Activated CD8-positive, alpha-beta memory T cell treated with anti-CD3 and anti-CD28 coated beads, Interleukin-2, amount 10 ng/mL, durations not matched to agents 7 days and 5 days (primary cell): Measurements from ENCODE around the gene PLPP4. TPM values are rescaled to one million over a fixed set of nuclear protein-coding genes. Genes with fewer than 3 reads are reported as not detected.

Source experiments
- ATAC-seq: fragments of 150-1000 bp; cut with Tn5 transposase; one replicate; pipeline ENCODE4 v1.10.0; 2021; ENCODE audit warnings: moderate library complexity
- CTCF ChIA-PET: fragments of 350-600 bp; sonication (Branson Sonifier 250); formaldehyde crosslinking; loops from one replicate; lab custom pipeline; 2021; ENCODE audit warnings: antibody characterized with exemption; lab: Charles Lee
- DNase-seq: peaks from one replicate; pipeline ENCODE4 v3.0.0-alpha.2; 2020
- H3K27ac Mint-ChIP-seq: one replicate; pipeline ENCODE4 v1.8.0; 2021; ENCODE audit warnings: mild to moderate bottlenecking, mixed read lengths
- H3K27me3 Mint-ChIP-seq: one replicate; pipeline ENCODE4 v1.8.0; 2021; ENCODE audit warnings: mixed read lengths
- H3K36me3 Mint-ChIP-seq: one replicate; pipeline ENCODE4 v1.8.0; 2021; ENCODE audit warnings: mild to moderate bottlenecking, mixed read lengths
- H3K4me1 Mint-ChIP-seq: one replicate; pipeline ENCODE4 v1.8.0; 2021; ENCODE audit warnings: mixed read lengths
- H3K4me3 Mint-ChIP-seq: one replicate; pipeline ENCODE4 v1.8.0; 2021; ENCODE audit warnings: mild to moderate bottlenecking, moderate library complexity, mixed read lengths
- H3K9me3 Mint-ChIP-seq: one replicate; pipeline ENCODE4 v1.8.0; 2022; ENCODE audit warnings: low read depth, mixed read lengths
- total RNA-seq, 2 experiments: library from RNA; stranded (reverse); gene quantifications; one replicate each; pipeline ENCODE4 v1.2.3, GENCODE V29; 2021

PLPP4 gene
- total RNA-seq, 2 experiments from 2014 or later = not detected

GRCh38 chr10:120505866-120506265 lies 48.8 kb downstream of the PLPP4 start:
- no peak overlapping the region for H3K27ac Mint-ChIP-seq
- no peaks in the 10 kb centered on the region for H3K36me3 Mint-ChIP-seq
- H3K4me1 Mint-ChIP-seq = no peaks in the 10 kb centered on the region
- DNase-seq (no peak), ATAC-seq (no peak)
- no peak overlapping the region for H3K4me3 Mint-ChIP-seq
- CTCF ChIA-PET = no interaction called here
- no peaks in the 10 kb centered on the region for H3K27me3 Mint-ChIP-seq
- no peaks in the 10 kb centered on the region for H3K9me3 Mint-ChIP-seq

GRCh38 chr10:120506674-120507073 lies 49.6 kb downstream of the PLPP4 start:
- no peak overlapping the region for H3K4me3 Mint-ChIP-seq
- DNase-seq (no peak), ATAC-seq (no peak)
- H3K27me3 Mint-ChIP-seq = no peaks in the 10 kb centered on the region
- CTCF ChIA-PET = no interaction called here
- no peak overlapping the region for H3K27ac Mint-ChIP-seq
- H3K4me1 Mint-ChIP-seq = no peaks in the 10 kb centered on the region
- H3K9me3 Mint-ChIP-seq = no peaks in the 10 kb centered on the region
- no peaks in the 10 kb centered on the region for H3K36me3 Mint-ChIP-seq

GRCh38 chr10:120507175-120507574 lies 50.1 kb downstream of the PLPP4 start:
- Mint-ChIP-seq H3K4me3 (no peak overlapping the region), H3K4me1 (no peaks in the 10 kb centered on the region), H3K27ac (no peak overlapping the region), H3K9me3 (no peaks in the 10 kb centered on the region), H3K36me3 (no peaks in the 10 kb centered on the region), H3K27me3 (no peaks in the 10 kb centered on the region)
- ATAC-seq (no peak), DNase-seq (no peak)
- CTCF ChIA-PET = no interaction called here

- no peak overlapping the region for H3K27ac Mint-ChIP-seq
Observed at GRCh38 chr10:120507651-120508050, 50.6 kb downstream of the PLPP4 start.

GRCh38 chr10:120508393-120508792 lies 51.4 kb downstream of the PLPP4 start:
- H3K27me3 Mint-ChIP-seq = no peaks in the 10 kb centered on the region
- no peaks in the 10 kb centered on the region for H3K36me3 Mint-ChIP-seq
- DNase-seq (peak; percentile 42), ATAC-seq (no peak)
- no peak overlapping the region for H3K27ac Mint-ChIP-seq
- no peaks in the 10 kb centered on the region for H3K9me3 Mint-ChIP-seq
- H3K4me1 Mint-ChIP-seq = no peaks in the 10 kb centered on the region
- no peak overlapping the region for H3K4me3 Mint-ChIP-seq
- CTCF ChIA-PET = no interaction called here

More at GRCh38 chr10:120507651-120508050, 50.6 kb downstream of the PLPP4 start:
- no peak overlapping the region for H3K4me3 Mint-ChIP-seq
- no peaks in the 10 kb centered on the region for H3K27me3 Mint-ChIP-seq
- ATAC-seq = no peak
- no peaks in the 10 kb centered on the region for H3K4me1 Mint-ChIP-seq
- DNase-seq = no peak
- CTCF ChIA-PET = no interaction called here
- no peaks in the 10 kb centered on the region for H3K9me3 Mint-ChIP-seq
- no peaks in the 10 kb centered on the region for H3K36me3 Mint-ChIP-seq

GRCh38 chr10:120508966-120509365 lies 51.9 kb downstream of the PLPP4 start:
- H3K9me3 Mint-ChIP-seq = no peaks in the 10 kb centered on the region
- H3K27ac Mint-ChIP-seq = no peak overlapping the region
- no peak overlapping the region for H3K4me3 Mint-ChIP-seq
- no peak for DNase-seq
- no peak for ATAC-seq
- no peaks in the 10 kb centered on the region for H3K36me3 Mint-ChIP-seq
- CTCF ChIA-PET = no interaction called here
- no peaks in the 10 kb centered on the region for H3K27me3 Mint-ChIP-seq
- H3K4me1 Mint-ChIP-seq = no peaks in the 10 kb centered on the region

GRCh38 chr10:120511165-120511564 lies 54.1 kb downstream of the PLPP4 start:
- peaks cover 2% of the 10 kb centered on the region for H3K9me3 Mint-ChIP-seq
- no peak overlapping the region for H3K4me3 Mint-ChIP-seq
- no peak for DNase-seq
- no peaks in the 10 kb centered on the region for H3K36me3 Mint-ChIP-seq
- H3K27ac Mint-ChIP-seq = no peak overlapping the region
- no peaks in the 10 kb centered on the region for H3K27me3 Mint-ChIP-seq
- CTCF ChIA-PET = no interaction called here
- no peak for ATAC-seq
- no peaks in the 10 kb centered on the region for H3K4me1 Mint-ChIP-seq

GRCh38 chr10:120513307-120513796 lies 56.3 kb downstream of the PLPP4 start:
- H3K4me1 Mint-ChIP-seq = no peaks in the 10 kb centered on the region

GRCh38 chr10:120514035-120514620 lies 57.1 kb downstream of the PLPP4 start:
- Mint-ChIP-seq H3K4me3 (no peak overlapping the region), H3K36me3 (no peaks in the 10 kb centered on the region), H3K27ac (peak overlapping the region; percentile 18), H3K9me3 (peaks cover 2% of the 10 kb centered on the region), H3K27me3 (no peaks in the 10 kb centered on the region), H3K4me1 (no peaks in the 10 kb centered on the region)
- ATAC-seq (no peak), DNase-seq (peak; percentile 43)
- CTCF ChIA-PET = no interaction called here

More at GRCh38 chr10:120513307-120513796, 56.3 kb downstream of the PLPP4 start:
- peaks cover 2% of the 10 kb centered on the region for H3K9me3 Mint-ChIP-seq
- no peak for ATAC-seq
- no peaks in the 10 kb centered on the region for H3K27me3 Mint-ChIP-seq
- H3K4me3 Mint-ChIP-seq = no peak overlapping the region
- no peak overlapping the region for H3K27ac Mint-ChIP-seq
- DNase-seq = no peak
- CTCF ChIA-PET = no interaction called here
- H3K36me3 Mint-ChIP-seq = no peaks in the 10 kb centered on the region

GRCh38 chr10:120514959-120515358 lies 57.9 kb downstream of the PLPP4 start:
- ATAC-seq (no peak), DNase-seq (no peak)
- no peaks in the 10 kb centered on the region for H3K27me3 Mint-ChIP-seq
- peaks cover 2% of the 10 kb centered on the region for H3K9me3 Mint-ChIP-seq
- H3K27ac Mint-ChIP-seq = no peak overlapping the region
- CTCF ChIA-PET = no interaction called here
- H3K4me1 Mint-ChIP-seq = no peaks in the 10 kb centered on the region
- no peak overlapping the region for H3K4me3 Mint-ChIP-seq
- no peaks in the 10 kb centered on the region for H3K36me3 Mint-ChIP-seq

GRCh38 chr10:120515741-120516140 lies 58.7 kb downstream of the PLPP4 start:
- Mint-ChIP-seq H3K4me1 (no peaks in the 10 kb centered on the region), H3K27me3 (no peaks in the 10 kb centered on the region), H3K36me3 (no peaks in the 10 kb centered on the region), H3K9me3 (peaks cover 5% of the 10 kb centered on the region), H3K4me3 (no peak overlapping the region), H3K27ac (no peak overlapping the region)
- no peak for DNase-seq
- ATAC-seq = no peak
- CTCF ChIA-PET = no interaction called here

- peaks cover 5% of the 10 kb centered on the region for H3K9me3 Mint-ChIP-seq
- no peak overlapping the region for H3K4me3 Mint-ChIP-seq
- H3K27ac Mint-ChIP-seq = no peak overlapping the region
- H3K36me3 Mint-ChIP-seq = no peaks in the 10 kb centered on the region
- ATAC-seq (no peak), DNase-seq (no peak)
- CTCF ChIA-PET = no interaction called here
- H3K4me1 Mint-ChIP-seq = no peaks in the 10 kb centered on the region
- no peaks in the 10 kb centered on the region for H3K27me3 Mint-ChIP-seq
Observed at GRCh38 chr10:120516426-120516825, 59.4 kb downstream of the PLPP4 start.

- Mint-ChIP-seq H3K27me3 (no peaks in the 10 kb centered on the region), H3K4me1 (no peaks in the 10 kb centered on the region), H3K36me3 (no peaks in the 10 kb centered on the region), H3K9me3 (peaks cover 5% of the 10 kb centered on the region), H3K27ac (no peak overlapping the region), H3K4me3 (no peak overlapping the region)
- DNase-seq (no peak), ATAC-seq (no peak)
- CTCF ChIA-PET = no interaction called here
Observed at GRCh38 chr10:120517196-120517595, 60.2 kb downstream of the PLPP4 start.

- CTCF ChIA-PET = no interaction called here
- no peaks in the 10 kb centered on the region for H3K4me1 Mint-ChIP-seq
- H3K36me3 Mint-ChIP-seq = no peaks in the 10 kb centered on the region
- peaks cover 5% of the 10 kb centered on the region for H3K9me3 Mint-ChIP-seq
- H3K27me3 Mint-ChIP-seq = no peaks in the 10 kb centered on the region
- no peak overlapping the region for H3K4me3 Mint-ChIP-seq
- no peak overlapping the region for H3K27ac Mint-ChIP-seq
- no peak for ATAC-seq
- DNase-seq = no peak
Observed at GRCh38 chr10:120517881-120518484, 61.0 kb downstream of the PLPP4 start.
